SK-N-SH (cell line): ENCODE results near the gene WDTC1.

ENCODE experiments used
- CHD2 ChIP-seq: fragments of 150-350 bp; IDR thresholded peaks from 2 replicates; pipeline ENCODE4 v1.6.1; 2018; ENCODE audit warnings: low read length; ENCODE audit not compliant: partially characterized antibody
- EP300 ChIP-seq, 2 experiments: IDR thresholded peaks; 2 replicates each; pipeline versions ENCODE4 v1.4.0 to v1.6.1; 2012; ENCODE audit warnings: borderline replicate concordance in 1 of 2, low read depth in 1 of 2, low read length in 1 of 2
- FOXM1 ChIP-seq: IDR thresholded peaks from 2 replicates; pipeline ENCODE4 v1.4.0; 2012; ENCODE audit warnings: low read depth, mild to moderate bottlenecking
- POLR2AphosphoS5 ChIP-seq: IDR thresholded peaks from 2 replicates; pipeline ENCODE4 v1.6.1; 2012; ENCODE audit warnings: low read depth, low read length
- TF ChIP-seq, protein P1 (sequence below): fragments of 200-600 bp; sonication (generic); IDR thresholded peaks from 2 replicates; pipeline ENCODE4 v1.6.1; 2017; ENCODE audit warnings: antibody characterized with exemption, mild to moderate bottlenecking, moderate library complexity
- TF ChIP-seq, protein P2 (sequence below): fragments of 150-350 bp; IDR thresholded peaks from 2 replicates; pipeline ENCODE4 v1.6.1; 2016; ENCODE audit warnings: mild to moderate bottlenecking, low read depth, low read length

DNA sequence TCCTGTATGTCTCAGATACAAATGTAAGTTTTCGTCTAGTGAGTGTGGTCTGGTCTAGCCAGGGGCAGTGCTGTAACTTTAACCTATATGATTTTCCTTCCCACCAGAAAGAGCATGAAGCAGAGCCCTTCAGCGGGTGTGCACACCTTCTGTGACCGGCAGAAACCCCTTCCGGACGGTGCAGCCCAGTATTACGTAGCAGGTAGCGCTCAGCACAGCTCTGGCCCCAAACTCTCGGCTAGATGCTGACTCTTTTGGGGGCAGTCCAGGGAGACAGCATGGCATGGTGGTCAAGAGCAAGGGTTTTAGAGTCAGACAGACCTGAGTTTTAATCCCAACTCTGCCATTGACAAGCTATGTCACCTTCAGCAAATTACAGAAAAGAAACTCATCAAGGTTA lies 59.5 kb downstream of the WDTC1 start:
- TF ChIP-seq, protein P1, sequence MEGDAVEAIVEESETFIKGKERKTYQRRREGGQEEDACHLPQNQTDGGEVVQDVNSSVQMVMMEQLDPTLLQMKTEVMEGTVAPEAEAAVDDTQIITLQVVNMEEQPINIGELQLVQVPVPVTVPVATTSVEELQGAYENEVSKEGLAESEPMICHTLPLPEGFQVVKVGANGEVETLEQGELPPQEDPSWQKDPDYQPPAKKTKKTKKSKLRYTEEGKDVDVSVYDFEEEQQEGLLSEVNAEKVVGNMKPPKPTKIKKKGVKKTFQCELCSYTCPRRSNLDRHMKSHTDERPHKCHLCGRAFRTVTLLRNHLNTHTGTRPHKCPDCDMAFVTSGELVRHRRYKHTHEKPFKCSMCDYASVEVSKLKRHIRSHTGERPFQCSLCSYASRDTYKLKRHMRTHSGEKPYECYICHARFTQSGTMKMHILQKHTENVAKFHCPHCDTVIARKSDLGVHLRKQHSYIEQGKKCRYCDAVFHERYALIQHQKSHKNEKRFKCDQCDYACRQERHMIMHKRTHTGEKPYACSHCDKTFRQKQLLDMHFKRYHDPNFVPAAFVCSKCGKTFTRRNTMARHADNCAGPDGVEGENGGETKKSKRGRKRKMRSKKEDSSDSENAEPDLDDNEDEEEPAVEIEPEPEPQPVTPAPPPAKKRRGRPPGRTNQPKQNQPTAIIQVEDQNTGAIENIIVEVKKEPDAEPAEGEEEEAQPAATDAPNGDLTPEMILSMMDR = no peak
- no peak for TF ChIP-seq EP300 (IDR thresholded peaks at IDR 0.05; ENCODE audit: borderline replicate concordance in 1 of 2, low read depth in 1 of 2, low read length in 1 of 2)
- TF ChIP-seq, protein P2, sequence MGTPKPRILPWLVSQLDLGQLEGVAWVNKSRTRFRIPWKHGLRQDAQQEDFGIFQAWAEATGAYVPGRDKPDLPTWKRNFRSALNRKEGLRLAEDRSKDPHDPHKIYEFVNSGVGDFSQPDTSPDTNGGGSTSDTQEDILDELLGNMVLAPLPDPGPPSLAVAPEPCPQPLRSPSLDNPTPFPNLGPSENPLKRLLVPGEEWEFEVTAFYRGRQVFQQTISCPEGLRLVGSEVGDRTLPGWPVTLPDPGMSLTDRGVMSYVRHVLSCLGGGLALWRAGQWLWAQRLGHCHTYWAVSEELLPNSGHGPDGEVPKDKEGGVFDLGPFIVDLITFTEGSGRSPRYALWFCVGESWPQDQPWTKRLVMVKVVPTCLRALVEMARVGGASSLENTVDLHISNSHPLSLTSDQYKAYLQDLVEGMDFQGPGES = no peak
- no peak for TF ChIP-seq CHD2
- no peak for TF ChIP-seq POLR2AphosphoS5
- no peak for TF ChIP-seq FOXM1
